ENCODE measurements around the gene MLLT11. TPM values are rescaled to one million over a fixed set of nuclear protein-coding genes. Genes with fewer than 3 reads are reported as not detected.

The MLLT11 gene
- total RNA-seq, 4 donors from 2014 or later, result 0.47 to 6.6 (median 0.79) TPM

GRCh38 chr1:151032164-151032563 lies 28.0 kb upstream of the MLLT11 start:
- DNase-seq (ENCODE audit: low spot score) (no peak), ATAC-seq (ENCODE audit: low FRiP score) (no peak)
- no peak for TF ChIP-seq CTCF (IDR thresholded peaks at IDR 0.05)

GRCh38 chr1:151035167-151035566 lies 25.0 kb upstream of the MLLT11 start:
- DNase-seq (ENCODE audit: low spot score), result no peak
- no peak for ATAC-seq (ENCODE audit: low FRiP score)
- no peak for TF ChIP-seq CTCF (IDR thresholded peaks at IDR 0.05)

- ATAC-seq (ENCODE audit: low FRiP score) (no peak), DNase-seq (ENCODE audit: low spot score) (no peak)
- no peak for TF ChIP-seq CTCF (IDR thresholded peaks at IDR 0.05)
Measured at GRCh38 chr1:151036356-151036755, 23.8 kb upstream of the MLLT11 start, which contains the start of gene BNIPL. BNIPL (plus strand) TSS chr1:151036586; CDS start chr1:151036726, 140 bp downstream.

- DNase-seq (ENCODE audit: low spot score), result no peak
- no peak for ATAC-seq (ENCODE audit: low FRiP score)
- no peak for TF ChIP-seq CTCF (IDR thresholded peaks at IDR 0.05)
Measured at GRCh38 chr1:151037032-151037431, 23.2 kb upstream of the MLLT11 start.

GRCh38 chr1:151039521-151039920 lies 20.7 kb upstream of the MLLT11 start:
- DNase-seq (ENCODE audit: low spot score), result no peak
- no peak for TF ChIP-seq CTCF (IDR thresholded peaks at IDR 0.05)

GRCh38 chr1:151043163-151043562 lies 17.0 kb upstream of the MLLT11 start:
- TF ChIP-seq CTCF (IDR thresholded peaks at IDR 0.05), result no peak
- DNase-seq (ENCODE audit: low spot score) (no peak), ATAC-seq (ENCODE audit: low FRiP score) (no peak)

More at GRCh38 chr1:151039521-151039920, 20.7 kb upstream of the MLLT11 start:
- ATAC-seq (ENCODE audit: low FRiP score), result no peak

GRCh38 chr1:151047591-151047924 lies 12.6 kb upstream of the MLLT11 start, which contains the start of gene C1orf56:
C1orf56 (plus strand) TSS chr1:151047751; CDS start chr1:151047848, 97 bp downstream.
- no peak for TF ChIP-seq CTCF (IDR thresholded peaks at IDR 0.05)
- DNase-seq (ENCODE audit: low spot score) (no peak), ATAC-seq (ENCODE audit: low FRiP score) (peak; percentile 87)
